CD4-positive, alpha-beta T cell (primary cell): Measurements from ENCODE around the gene PDE4B. TPM values are rescaled to one million over a fixed set of nuclear protein-coding genes. Genes with fewer than 3 reads are reported as not detected.

Experiments
- ATAC-seq: fragments of 200-7000 bp; cut with Tn5 transposase; one replicate; pipeline ENCODE4 v1.10.0; 2022; ENCODE audit warnings: mild to moderate bottlenecking; ENCODE audit not compliant: poor library complexity
- CTCF ChIA-PET: fragments of 350-600 bp; sonication (Branson Sonifier 250); formaldehyde crosslinking; loops from one replicate; lab custom pipeline; 2021; ENCODE audit warnings: antibody characterized with exemption, inconsistent platforms; lab: Charles Lee
- POLR2A ChIA-PET: fragments of 350-600 bp; sonication (Branson Sonifier 250); formaldehyde crosslinking; loops from one replicate; lab custom pipeline; 2021; ENCODE audit warnings: antibody characterized with exemption, inconsistent platforms; lab: Charles Lee
- DNase-seq, 14 experiments: peaks; one replicate each; pipeline ENCODE4 v3.0.0-alpha.2; 2013 to 2020; ENCODE audit warnings: mixed read lengths in 2 of 14
- H3K27ac ChIP-seq, 2 donors: one replicate each; pipeline versions ENCODE4 v1.5.1 to v1.7.0; 2013; ENCODE audit warnings: low read length in 2 of 2, low read depth in 1 of 2, mild to moderate bottlenecking in 1 of 2
- H3K27me3 ChIP-seq, 2 experiments: 1 replicate in 1 of 2; 2 replicates in 1 of 2; pipeline versions ENCODE4 v1.6.1 to v1.7.0; 2013; ENCODE audit warnings: low read length in 2 of 2, control low read depth in 1 of 2, mild to moderate bottlenecking in 1 of 2, moderate library complexity in 1 of 2; ENCODE audit not compliant: insufficient read depth in 2 of 2, control insufficient read depth in 1 of 2
- H3K36me3 ChIP-seq: one replicate; pipeline ENCODE4 v1.6.1; 2013; ENCODE audit warnings: low read length, control low read depth; ENCODE audit not compliant: insufficient read depth
- H3K4me1 ChIP-seq: one replicate; pipeline ENCODE4 v1.6.1; 2013; ENCODE audit warnings: low read length, control low read depth; ENCODE audit not compliant: insufficient read depth
- H3K4me3 ChIP-seq: one replicate; pipeline ENCODE4 v1.5.1; 2013; ENCODE audit warnings: mild to moderate bottlenecking, low read length, moderate library complexity
- H3K9me3 ChIP-seq, 2 experiments: 1 replicate in 1 of 2; 2 replicates in 1 of 2; pipeline versions ENCODE4 v1.6.1 to v1.7.0; 2013; ENCODE audit warnings: low read length in 2 of 2, mild to moderate bottlenecking in 2 of 2, control low read depth in 1 of 2, moderate library complexity in 1 of 2; ENCODE audit not compliant: control insufficient read depth in 1 of 2, insufficient read depth in 1 of 2
- H3K27ac Mint-ChIP-seq: one replicate; pipeline ENCODE4 v1.8.0; 2020; ENCODE audit warnings: mixed read lengths
- H3K27me3 Mint-ChIP-seq: one replicate; pipeline ENCODE4 v1.8.0; 2021; ENCODE audit warnings: mixed read lengths
- H3K36me3 Mint-ChIP-seq: one replicate; pipeline ENCODE4 v1.8.0; 2021; ENCODE audit warnings: low read depth, mixed read lengths
- H3K4me1 Mint-ChIP-seq: one replicate; pipeline ENCODE4 v1.8.0; 2021; ENCODE audit warnings: low read depth, mixed read lengths
- H3K4me3 Mint-ChIP-seq: one replicate; pipeline ENCODE4 v1.8.0; 2020; ENCODE audit warnings: mild to moderate bottlenecking, mixed read lengths
- H3K9me3 Mint-ChIP-seq: one replicate; pipeline ENCODE4 v1.8.0; 2020; ENCODE audit warnings: mixed read lengths
- intact Hi-C, 2 experiments: fragments of 100-400 bp; cut with DNase I in 1 of 2; cut with micrococcal nuclease in 1 of 2; formaldehyde crosslinking; loops; one replicate each; pipeline versions ENCODE4 v1.15.1 to v1.9.0; 2023 to 2025; cut with DNase I, micrococcal nuclease
- total RNA-seq, 174 experiments: library from RNA in 2 of 174; stranded (reverse) in 2 of 174; gene quantifications; one replicate each; pipeline ENCODE4 v1.2.3 and lab custom pipeline; 2021 to 2026
- TF ChIP-seq, protein P1 (sequence below): fragments of 200-600 bp; IDR thresholded peaks from one replicate; pipeline ENCODE4 v1.8.0; 2022; ENCODE audit warnings: antibody characterized with exemption, mild to moderate bottlenecking

The PDE4B gene
- total RNA-seq, 2 experiments from 2014 or later = 155 to 159 TPM

DNA sequence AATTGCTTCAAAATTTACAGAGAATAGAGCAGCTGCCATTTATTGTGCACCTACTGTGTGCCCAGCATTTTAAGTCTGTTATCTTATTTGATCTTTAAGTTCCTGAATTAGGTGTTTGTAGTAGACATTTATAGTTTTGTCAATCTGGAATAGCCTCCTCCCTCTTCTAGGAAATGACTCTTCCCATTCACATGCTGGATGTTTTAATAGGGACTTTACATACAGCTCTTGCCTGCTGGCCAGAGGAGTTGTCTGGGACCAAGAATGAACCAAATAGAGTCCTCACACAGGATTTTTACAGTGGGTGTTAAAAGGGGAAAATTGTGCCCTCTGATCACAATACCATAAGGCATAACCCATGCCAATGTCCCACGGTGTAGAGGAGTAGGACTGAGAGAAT is 367.1 kb downstream of the PDE4B start:
- CTCF ChIA-PET = no interaction called here
- Mint-ChIP-seq H3K36me3 (no peaks in the 10 kb centered on the region), H3K4me1 (no peaks in the 10 kb centered on the region), H3K27ac (no peak overlapping the region), H3K4me3 (no peak overlapping the region), H3K9me3 (no peaks in the 10 kb centered on the region), H3K27me3 (peaks cover 28% of the 10 kb centered on the region)
- ATAC-seq (no peak), DNase-seq (no peak)
- Histone ChIP-seq H3K27ac (no peak overlapping the region), H3K27me3 (peaks cover 5 to 18% of the 10 kb centered on the region in 2 experiments), H3K9me3 (no peaks in the 10 kb centered on the region), H3K36me3 (no peaks in the 10 kb centered on the region), H3K4me3 (no peak overlapping the region), H3K4me1 (no peaks in the 10 kb centered on the region)
- TF ChIP-seq, protein P1, sequence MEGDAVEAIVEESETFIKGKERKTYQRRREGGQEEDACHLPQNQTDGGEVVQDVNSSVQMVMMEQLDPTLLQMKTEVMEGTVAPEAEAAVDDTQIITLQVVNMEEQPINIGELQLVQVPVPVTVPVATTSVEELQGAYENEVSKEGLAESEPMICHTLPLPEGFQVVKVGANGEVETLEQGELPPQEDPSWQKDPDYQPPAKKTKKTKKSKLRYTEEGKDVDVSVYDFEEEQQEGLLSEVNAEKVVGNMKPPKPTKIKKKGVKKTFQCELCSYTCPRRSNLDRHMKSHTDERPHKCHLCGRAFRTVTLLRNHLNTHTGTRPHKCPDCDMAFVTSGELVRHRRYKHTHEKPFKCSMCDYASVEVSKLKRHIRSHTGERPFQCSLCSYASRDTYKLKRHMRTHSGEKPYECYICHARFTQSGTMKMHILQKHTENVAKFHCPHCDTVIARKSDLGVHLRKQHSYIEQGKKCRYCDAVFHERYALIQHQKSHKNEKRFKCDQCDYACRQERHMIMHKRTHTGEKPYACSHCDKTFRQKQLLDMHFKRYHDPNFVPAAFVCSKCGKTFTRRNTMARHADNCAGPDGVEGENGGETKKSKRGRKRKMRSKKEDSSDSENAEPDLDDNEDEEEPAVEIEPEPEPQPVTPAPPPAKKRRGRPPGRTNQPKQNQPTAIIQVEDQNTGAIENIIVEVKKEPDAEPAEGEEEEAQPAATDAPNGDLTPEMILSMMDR = no peak
- intact Hi-C loops = loop anchor here in 1 of 2 experiments (10.0 kb wide), 1 partner anchor 75 kb away; no protein-coding TSS in a partner anchor
- POLR2A ChIA-PET = no interaction called here

DNA sequence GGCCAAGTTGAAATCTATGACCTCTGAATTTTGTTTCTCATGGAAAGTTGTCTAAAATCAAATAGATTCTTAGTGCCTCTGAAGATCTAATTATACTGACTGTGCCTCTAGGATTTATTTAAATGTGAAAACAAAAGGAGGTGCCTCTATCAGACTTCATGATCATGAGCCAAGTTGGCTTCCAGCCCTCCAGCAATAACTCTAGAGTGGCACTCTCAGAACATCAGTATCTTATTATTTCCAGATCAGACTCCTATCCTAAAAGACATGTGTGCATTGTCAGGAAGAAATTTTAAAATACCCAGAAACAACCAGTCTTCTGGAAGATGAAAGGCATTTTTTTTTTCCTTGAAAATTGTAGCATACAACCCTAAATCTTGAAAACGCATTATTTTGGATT is 368.0 kb downstream of the PDE4B start:
- TF ChIP-seq, protein P1 = no peak
- no peaks in the 10 kb centered on the region for H3K4me1 Mint-ChIP-seq
- Histone ChIP-seq H3K4me3 (no peak overlapping the region), H3K4me1 (no peaks in the 10 kb centered on the region), H3K9me3 (no peaks in the 10 kb centered on the region), H3K27ac (no peak overlapping the region), H3K36me3 (no peaks in the 10 kb centered on the region), H3K27me3 (peaks cover 4 to 18% of the 10 kb centered on the region in 2 experiments)
- no peaks in the 10 kb centered on the region for H3K9me3 Mint-ChIP-seq
- ChIA-PET POLR2A (no interaction called here), CTCF (no interaction called here)
- no peak overlapping the region for H3K4me3 Mint-ChIP-seq
- H3K27ac Mint-ChIP-seq = no peak overlapping the region
- H3K36me3 Mint-ChIP-seq = no peaks in the 10 kb centered on the region
- DNase-seq (no peak), ATAC-seq (no peak)
- intact Hi-C loops = loop anchor here in 1 of 2 experiments (10.0 kb wide), 1 partner anchor 74 kb away; no protein-coding TSS in a partner anchor
- peaks cover 30% of the 10 kb centered on the region for H3K27me3 Mint-ChIP-seq

DNA sequence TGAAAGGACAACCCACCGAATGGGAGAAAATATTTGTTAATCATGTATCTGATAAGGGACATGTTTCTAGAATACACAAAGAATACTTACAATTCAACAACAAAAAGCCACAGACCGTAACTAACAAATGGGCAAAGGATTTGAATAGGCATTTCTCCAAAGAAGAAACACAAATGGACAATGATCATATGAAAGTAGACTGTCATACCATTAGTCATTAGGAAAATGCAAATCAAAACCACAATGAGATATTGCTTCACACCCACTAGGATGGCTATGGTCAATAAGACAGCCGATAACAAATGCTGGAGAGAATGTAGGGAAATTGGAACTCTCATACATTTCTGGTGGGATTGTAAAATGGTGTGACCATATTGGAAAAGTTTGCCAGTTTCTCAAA is 374.1 kb downstream of the PDE4B start:
- Mint-ChIP-seq H3K36me3 (no peaks in the 10 kb centered on the region), H3K9me3 (no peaks in the 10 kb centered on the region), H3K27me3 (peaks cover 21% of the 10 kb centered on the region), H3K4me1 (peaks cover 15% of the 10 kb centered on the region), H3K4me3 (no peak overlapping the region), H3K27ac (no peak overlapping the region)
- Histone ChIP-seq H3K4me1 (no peaks in the 10 kb centered on the region), H3K9me3 (peaks cover 0 to 3% of the 10 kb centered on the region in 2 experiments), H3K27ac (no peak overlapping the region), H3K27me3 (peaks cover 0 to under 1% of the 10 kb centered on the region in 2 experiments), H3K36me3 (no peaks in the 10 kb centered on the region), H3K4me3 (no peak overlapping the region)
- ATAC-seq (no peak), DNase-seq (no peak)
- ChIA-PET POLR2A (no interaction called here), CTCF (no interaction called here)
- intact Hi-C loops = loop anchor here in 1 of 2 experiments (10.0 kb wide), 1 partner anchor 68 kb away; no protein-coding TSS in a partner anchor
- TF ChIP-seq, protein P1 = no peak
